Colon (tissue), 2 donors: ENCODE measurements around the gene FMN1.

Source experiments
- FAIRE-seq: peaks from 2 replicates; lab custom pipeline; 2012; peaks lifted over from hg19 to GRCh38; lab: Jason Lieb, UNC
- donor health status: control.
- donor health status: control.

FMN1 gene

DNA sequence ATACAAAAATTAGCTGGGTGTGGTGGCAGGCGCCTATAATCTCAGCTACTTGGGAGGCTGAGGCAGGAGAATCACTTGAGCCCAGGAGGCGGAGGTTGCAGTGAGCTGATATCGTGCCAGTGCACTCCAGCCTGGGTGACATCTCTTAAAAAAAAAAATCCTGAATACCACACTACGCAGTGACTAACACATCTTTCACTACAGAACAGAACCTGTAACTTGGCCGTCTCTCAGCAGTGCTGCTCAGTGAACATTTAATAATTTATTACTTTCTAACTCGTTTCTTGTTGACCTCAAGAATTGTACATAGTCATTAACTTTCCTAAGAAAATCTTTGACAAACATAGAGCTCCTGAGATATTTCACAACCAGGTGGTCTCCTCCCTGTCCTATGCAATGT, 472.9 kb downstream of the FMN1 start:
- FAIRE-seq: no peak

DNA sequence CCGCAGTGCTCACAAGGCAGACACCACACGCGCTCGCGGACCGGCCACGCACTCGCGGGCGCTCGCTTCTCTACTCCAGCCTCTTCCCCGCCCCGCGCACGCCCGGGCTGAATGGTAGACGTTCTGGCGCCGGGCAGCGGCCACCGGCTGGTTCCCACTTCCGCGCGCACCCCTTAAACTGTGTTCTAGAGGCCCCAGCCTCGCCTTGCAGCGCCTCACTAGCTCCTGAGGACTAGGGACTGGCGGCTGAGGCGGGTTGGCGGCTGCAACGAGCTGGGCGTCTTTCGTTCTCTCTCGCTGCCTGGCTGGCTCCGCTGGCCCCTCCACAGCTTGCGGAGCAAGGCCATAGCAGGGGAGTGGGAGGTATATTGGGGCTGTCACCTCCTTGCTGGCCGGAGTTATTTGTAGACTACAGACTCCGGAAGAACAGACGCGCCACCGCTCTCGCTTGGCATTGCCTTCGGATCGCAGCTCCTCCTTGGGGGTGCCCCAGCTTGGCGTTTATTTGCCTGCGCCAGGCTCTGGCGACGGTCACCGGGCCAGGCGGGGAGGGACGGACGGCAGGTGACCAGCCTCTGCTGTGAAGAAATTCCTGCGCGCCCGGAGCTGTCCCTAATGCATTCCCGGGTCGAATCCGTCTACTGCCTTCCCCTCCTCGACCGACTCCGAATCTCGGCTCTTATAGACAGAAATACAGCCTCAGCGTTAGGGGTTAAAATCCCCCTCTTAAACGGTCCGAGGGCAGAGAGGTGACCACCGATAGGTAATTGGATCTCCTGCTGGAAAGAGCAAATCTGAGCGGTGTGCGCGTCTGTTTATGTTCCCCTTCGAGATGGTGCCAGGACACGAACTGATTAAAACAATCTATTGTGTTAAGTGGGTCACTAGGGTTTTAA, 475.4 kb downstream of the FMN1 start:
- no peak for FAIRE-seq

DNA sequence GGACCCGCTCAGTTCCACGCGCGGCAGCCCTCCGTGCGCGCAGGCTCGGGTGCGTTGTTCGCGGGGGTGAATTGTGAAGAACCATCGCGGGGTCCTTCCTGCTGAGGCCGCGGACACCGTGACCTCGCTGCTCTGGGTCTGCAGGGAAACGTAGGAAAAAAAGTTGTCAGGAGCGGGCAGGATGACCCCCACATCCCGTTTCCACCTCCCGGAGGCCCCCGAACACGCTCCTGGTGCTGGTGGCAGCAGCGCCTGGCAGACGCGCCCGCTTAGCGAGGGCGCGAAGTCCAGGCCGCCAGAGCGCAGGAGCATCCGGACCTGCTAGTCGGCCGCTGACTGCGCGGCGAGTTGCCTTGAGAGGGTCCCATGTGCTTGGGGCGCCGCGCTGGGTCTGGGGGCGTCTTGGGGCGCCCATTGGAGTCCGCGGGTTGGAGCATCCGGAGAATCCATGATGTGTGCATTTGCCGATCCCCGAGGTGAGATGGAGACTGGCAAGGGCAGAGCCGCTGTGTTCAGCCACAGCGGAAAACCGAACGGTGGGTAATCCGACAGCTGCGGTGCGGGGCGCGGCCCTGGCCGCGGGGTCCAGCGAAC, 476.2 kb downstream of the FMN1 start:
- no peak for FAIRE-seq

DNA sequence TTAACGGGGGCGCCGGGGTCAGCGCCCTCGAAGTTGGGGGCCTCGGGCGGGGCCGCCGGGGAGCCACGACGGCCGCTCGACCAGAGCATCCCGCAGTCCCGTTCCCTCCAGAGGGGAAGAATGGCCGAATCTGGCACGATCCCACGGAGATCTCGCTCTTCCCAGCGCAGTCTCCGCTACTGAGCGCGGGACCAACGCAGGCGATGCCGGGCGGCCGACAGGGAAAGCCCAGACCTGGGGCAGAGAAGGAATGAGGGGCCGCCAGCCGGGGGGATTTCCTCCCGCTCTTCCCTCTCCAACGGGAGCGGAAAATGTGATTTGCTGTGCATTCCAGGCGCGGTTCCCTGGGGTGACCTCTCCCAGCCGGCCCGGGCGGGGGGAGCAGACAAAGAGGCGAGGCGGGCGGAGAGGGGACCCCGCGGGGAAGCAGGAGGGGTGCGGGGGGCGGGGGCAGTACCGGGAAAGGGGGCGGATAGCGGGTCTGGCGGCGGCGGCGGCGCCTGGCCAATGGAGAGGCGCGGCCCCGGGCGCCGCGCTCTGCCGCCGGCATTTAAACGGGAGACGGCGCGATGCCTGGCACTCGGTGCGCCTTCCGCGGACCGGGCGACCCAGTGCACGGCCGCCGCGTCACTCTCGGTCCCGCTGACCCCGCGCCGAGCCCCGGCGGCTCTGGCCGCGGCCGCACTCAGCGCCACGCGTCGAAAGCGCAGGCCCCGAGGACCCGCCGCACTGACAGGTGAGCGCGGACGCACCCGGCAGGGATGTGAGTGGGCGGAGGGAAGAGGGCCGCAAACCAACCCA, 476.9 kb downstream of the FMN1 start, which contains the start of gene GREM1:
GREM1 (plus strand) TSS at position 579 of the 801 bp plus-strand sequence. CDS start 12,687 bp downstream, outside the sequence.
- FAIRE-seq: no peak

- FAIRE-seq: no peak
Observed at GRCh38 chr15:32716915-32717425, 477.5 kb downstream of the FMN1 start.

- no peak for FAIRE-seq
Observed at GRCh38 chr15:32716216-32716914, 478.1 kb downstream of the FMN1 start.
